Progenitor cell of endocrine pancreas (in vitro differentiated cells): Measurements from ENCODE around the gene FAF2. TPM values are rescaled to one million over a fixed set of nuclear protein-coding genes. Genes with fewer than 3 reads are reported as not detected.
"Not testable (repeated sequence)": the region's sequence is repeated elsewhere in the genome, so short reads cannot be mapped to it uniquely, and the experiment has no call there.

Experiments
- DNase-seq: peaks from one replicate; pipeline ENCODE4 v3.0.0; 2021; ENCODE audit warnings: low spot score; ENCODE audit not compliant: unreplicated experiment
- H3K27ac Mint-ChIP-seq: 2 replicates; pipeline ENCODE4 v1.8.0; 2021; ENCODE audit warnings: mild to moderate bottlenecking, moderate library complexity, mixed read lengths
- H3K27me3 Mint-ChIP-seq: 2 replicates; pipeline ENCODE4 v1.8.0; 2021; ENCODE audit warnings: mixed read lengths
- H3K36me3 Mint-ChIP-seq: 2 replicates; pipeline ENCODE4 v1.8.0; 2022; ENCODE audit warnings: mixed read lengths; ENCODE audit not compliant: insufficient read depth
- H3K4me1 Mint-ChIP-seq: 2 replicates; pipeline ENCODE4 v1.8.0; 2021; ENCODE audit warnings: low read depth, mixed read lengths
- H3K4me3 Mint-ChIP-seq: 2 replicates; pipeline ENCODE4 v1.8.0; 2021; ENCODE audit warnings: low read depth, mild to moderate bottlenecking, moderate library complexity, mixed read lengths
- H3K9me3 Mint-ChIP-seq: 2 replicates; pipeline ENCODE4 v1.8.0; 2021; ENCODE audit warnings: low read depth, mixed read lengths
- CTCF ChIP-seq: fragments of 200-600 bp; sonication (generic); IDR thresholded peaks from one replicate; pipeline ENCODE4 v1.5.0; 2021; ENCODE audit warnings: antibody characterized with exemption, mild to moderate bottlenecking; ENCODE audit not compliant: unreplicated experiment
- total RNA-seq: library from RNA; stranded (reverse); gene quantifications from 2 replicates; pipeline ENCODE4 v1.2.1, GENCODE V29; 2021

The FAF2 gene
- total RNA-seq, 1 donor from 2014 or later = 54.6 TPM

GRCh38 chr5:176486189-176486757 is 38.1 kb downstream of the FAF2 start:
- no peaks in the 10 kb centered on the region for H3K9me3 Mint-ChIP-seq
- H3K4me3 Mint-ChIP-seq = no peak overlapping the region
- no peaks in the 10 kb centered on the region for H3K27me3 Mint-ChIP-seq
- no peak for DNase-seq
- peak; percentile 45 for TF ChIP-seq CTCF
- H3K4me1 Mint-ChIP-seq = peaks cover 7% of the 10 kb centered on the region
- no peak overlapping the region for H3K27ac Mint-ChIP-seq
- peaks cover 12% of the 10 kb centered on the region for H3K36me3 Mint-ChIP-seq

GRCh38 chr5:176487160-176487559 is 39.0 kb downstream of the FAF2 start:
- not testable (repeated sequence) for H3K4me3 Mint-ChIP-seq, DNase-seq
- H3K36me3 Mint-ChIP-seq = peaks cover 13% of the 10 kb centered on the region

GRCh38 chr5:176489077-176489476 is 40.9 kb downstream of the FAF2 start:
- no peak overlapping the region for H3K27ac Mint-ChIP-seq
- no peak overlapping the region for H3K4me3 Mint-ChIP-seq
- H3K27me3 Mint-ChIP-seq = no peaks in the 10 kb centered on the region
- no peak for TF ChIP-seq CTCF
- no peaks in the 10 kb centered on the region for H3K9me3 Mint-ChIP-seq
- peaks cover 7% of the 10 kb centered on the region for H3K4me1 Mint-ChIP-seq
- DNase-seq = no peak
- peaks cover 20% of the 10 kb centered on the region for H3K36me3 Mint-ChIP-seq

More at GRCh38 chr5:176487160-176487559, 39.0 kb downstream of the FAF2 start:
- not testable (repeated sequence) for H3K9me3 Mint-ChIP-seq, H3K4me1 Mint-ChIP-seq, H3K27ac Mint-ChIP-seq, H3K27me3 Mint-ChIP-seq

- no peak for TF ChIP-seq CTCF
- DNase-seq = no peak
- no peaks in the 10 kb centered on the region for H3K27me3 Mint-ChIP-seq
- H3K4me1 Mint-ChIP-seq = peaks cover 7% of the 10 kb centered on the region
- no peak overlapping the region for H3K27ac Mint-ChIP-seq
- H3K9me3 Mint-ChIP-seq = no peaks in the 10 kb centered on the region
- no peak overlapping the region for H3K4me3 Mint-ChIP-seq
- H3K36me3 Mint-ChIP-seq = peaks cover 23% of the 10 kb centered on the region
Observed at GRCh38 chr5:176490301-176490700, 42.1 kb downstream of the FAF2 start.

GRCh38 chr5:176491101-176491502 is 42.9 kb downstream of the FAF2 start:
- H3K4me3 Mint-ChIP-seq = no peak overlapping the region
- no peaks in the 10 kb centered on the region for H3K27me3 Mint-ChIP-seq
- no peaks in the 10 kb centered on the region for H3K9me3 Mint-ChIP-seq
- no peak overlapping the region for H3K27ac Mint-ChIP-seq
- TF ChIP-seq CTCF = no peak
- peaks cover 27% of the 10 kb centered on the region for H3K36me3 Mint-ChIP-seq
- H3K4me1 Mint-ChIP-seq = peaks cover 6% of the 10 kb centered on the region
- DNase-seq = no peak

GRCh38 chr5:176491901-176492300 is 43.7 kb downstream of the FAF2 start:
- Mint-ChIP-seq H3K4me3 (no peak overlapping the region), H3K4me1 (peaks cover 1% of the 10 kb centered on the region), H3K27ac (no peak overlapping the region), H3K9me3 (no peaks in the 10 kb centered on the region), H3K36me3 (peaks cover 26% of the 10 kb centered on the region), H3K27me3 (no peaks in the 10 kb centered on the region)
- no peak for TF ChIP-seq CTCF
- DNase-seq = no peak
